ENCODE results near the gene MYO3B.
"Not testable (repeated sequence)": the region's sequence is repeated elsewhere in the genome, so short reads cannot be mapped to it uniquely, and the experiment has no call there.

Gene MYO3B

DNA sequence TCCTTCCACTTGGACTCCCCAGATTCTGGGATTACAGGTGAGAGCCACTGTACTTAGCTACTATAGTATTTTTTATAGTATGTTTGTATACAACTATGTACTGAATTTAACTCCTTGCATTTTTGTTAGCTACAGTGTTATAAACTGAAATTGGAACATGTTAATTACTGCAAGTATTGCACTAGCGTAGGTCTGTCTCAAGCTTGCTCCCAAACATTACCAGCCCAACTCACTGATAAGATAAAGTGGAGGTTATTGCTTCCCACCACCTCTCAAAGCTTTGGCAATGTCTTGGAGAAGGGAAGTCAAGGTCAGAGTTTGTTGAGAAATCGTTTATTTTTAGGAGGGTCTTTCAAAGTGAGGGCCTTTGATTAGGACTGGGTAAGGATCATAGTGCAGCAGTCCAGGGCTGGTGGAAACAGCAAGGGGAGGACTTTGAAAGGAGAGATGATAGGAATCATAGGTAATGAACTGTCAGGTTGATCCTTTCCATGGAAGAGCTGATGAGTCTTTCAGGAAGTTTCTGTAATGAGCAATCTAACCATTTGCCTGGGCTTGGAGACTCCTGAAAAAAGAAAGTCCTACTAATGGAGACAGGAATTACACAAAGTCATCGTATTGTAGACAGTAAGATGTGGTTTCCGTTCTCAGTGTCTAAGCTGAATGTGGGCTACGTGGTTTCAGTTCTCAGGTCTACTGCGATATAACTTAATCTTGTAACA lies 257.1 kb downstream of the MYO3B start:
- DNase-seq: no peak

DNA sequence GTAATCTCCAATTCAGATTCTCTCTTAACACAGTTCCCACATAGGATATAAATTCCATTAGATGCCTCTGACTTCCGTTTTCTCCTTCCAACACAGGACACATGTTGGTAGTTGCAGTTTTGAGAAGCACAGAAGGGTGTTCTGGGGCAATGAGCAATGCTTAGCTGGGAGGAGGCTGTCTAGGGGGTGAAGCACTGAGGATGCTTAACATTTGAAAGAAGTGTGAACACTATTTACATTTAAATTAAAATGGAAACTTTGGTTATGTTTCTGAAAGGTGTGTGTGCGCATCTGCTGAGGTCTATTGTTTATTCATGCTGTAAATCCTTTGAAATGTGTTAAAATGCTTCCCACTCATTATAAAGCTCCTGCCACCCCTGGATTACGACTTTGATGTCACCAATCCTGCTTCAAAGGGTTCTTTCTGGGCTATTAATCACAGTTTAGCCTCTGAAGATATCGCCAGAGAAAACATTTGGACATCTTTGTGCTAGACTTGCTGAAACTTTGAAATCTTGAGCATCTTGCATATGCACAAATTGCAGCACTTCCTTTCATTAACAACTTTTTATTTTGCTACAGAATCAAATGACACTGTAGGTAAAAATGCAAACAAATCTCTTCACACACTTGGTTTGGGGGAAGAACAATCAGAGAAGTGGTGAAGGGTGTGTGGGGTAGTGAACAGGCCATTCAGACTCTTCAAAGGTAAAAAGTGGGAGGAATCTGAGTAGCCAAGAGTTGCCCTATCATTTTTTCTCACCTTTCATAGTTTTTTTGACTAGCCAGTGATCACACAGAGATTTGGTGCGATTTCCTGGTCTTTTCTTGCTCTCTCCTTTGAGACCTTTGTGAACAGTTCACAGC lies 258.4 kb downstream of the MYO3B start:
- no peak for DNase-seq

DNA sequence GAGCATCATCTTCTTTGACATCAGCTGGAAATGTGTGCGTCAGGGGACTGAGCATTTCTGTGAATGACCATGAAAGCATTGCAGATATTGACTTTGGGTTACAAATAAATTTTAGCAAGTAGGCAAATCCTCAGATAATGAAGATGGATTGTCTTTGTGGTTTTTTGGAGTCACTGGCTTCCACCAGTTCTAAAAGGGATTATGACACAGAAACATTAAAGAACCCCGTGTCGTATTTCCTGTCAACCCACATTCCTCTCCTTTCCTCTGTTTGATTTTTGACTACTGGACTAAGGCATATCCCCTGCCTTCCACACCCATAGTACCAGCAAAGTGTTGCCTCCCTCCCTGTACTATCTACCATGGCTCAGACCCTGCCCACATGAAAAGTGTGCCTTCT lies 268.1 kb downstream of the MYO3B start:
- no peak for DNase-seq

DNA sequence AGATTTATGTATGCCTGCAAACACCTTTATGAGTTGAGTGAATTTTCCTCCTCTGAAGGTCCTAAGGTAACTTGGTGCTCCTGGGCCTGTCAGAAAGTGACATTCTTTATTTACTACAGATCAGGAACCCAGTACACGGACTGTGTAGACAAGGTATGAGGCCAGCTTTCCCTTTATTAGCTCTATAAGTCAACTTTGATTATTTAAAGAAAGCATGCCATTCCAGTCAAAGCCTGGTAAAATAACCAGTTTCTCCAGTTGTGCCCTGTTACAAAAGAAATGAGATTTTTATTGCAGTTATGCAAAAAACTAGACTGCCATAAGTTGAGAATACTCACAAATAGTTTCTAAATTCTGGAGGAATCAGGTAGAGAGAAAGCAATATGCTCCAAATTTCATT lies 271.1 kb downstream of the MYO3B start:
- DNase-seq: no peak

DNA sequence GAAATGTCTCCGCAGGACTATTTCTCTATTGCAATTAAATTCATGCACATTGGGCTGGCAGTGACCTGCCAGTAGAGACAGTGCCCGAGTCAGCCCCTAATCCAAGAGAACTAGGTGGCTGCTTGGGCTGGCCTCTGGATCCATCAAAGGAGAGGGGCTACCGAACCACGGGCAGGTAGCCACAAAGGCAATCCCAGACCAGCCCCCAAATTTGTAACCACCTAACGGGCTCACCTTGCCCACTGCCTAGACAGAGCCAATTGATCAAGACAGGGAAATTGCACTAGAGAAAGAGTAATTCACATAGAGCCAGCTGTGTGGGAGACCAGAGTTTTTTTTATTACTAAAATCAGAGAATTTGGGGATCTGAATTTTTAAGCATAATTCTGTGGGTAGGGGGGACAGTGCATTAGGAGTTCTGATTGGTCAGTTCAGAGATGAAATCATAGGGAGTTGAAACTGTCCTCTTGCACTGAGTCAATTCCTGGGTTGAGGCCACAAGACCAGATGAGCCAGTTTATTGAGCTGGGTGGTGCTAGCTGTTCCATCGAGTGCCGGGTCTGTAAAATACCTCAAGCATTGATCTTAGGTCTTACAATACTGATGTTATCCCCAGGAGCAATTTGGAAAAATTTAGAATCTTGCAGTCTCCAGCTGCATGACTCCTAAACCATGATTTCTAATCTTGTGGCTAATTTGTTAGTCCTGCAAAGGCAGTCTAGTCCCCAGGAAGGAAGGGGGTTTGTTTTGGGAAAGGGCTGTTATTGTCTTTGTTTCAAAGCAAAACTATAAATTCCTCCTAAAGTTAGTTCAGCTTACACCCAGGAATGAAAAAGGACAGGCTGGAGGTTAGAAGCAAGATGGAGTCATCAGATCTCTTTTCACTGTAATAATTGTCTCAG lies 276.8 kb downstream of the MYO3B start:
- DNase-seq: no peak

DNA sequence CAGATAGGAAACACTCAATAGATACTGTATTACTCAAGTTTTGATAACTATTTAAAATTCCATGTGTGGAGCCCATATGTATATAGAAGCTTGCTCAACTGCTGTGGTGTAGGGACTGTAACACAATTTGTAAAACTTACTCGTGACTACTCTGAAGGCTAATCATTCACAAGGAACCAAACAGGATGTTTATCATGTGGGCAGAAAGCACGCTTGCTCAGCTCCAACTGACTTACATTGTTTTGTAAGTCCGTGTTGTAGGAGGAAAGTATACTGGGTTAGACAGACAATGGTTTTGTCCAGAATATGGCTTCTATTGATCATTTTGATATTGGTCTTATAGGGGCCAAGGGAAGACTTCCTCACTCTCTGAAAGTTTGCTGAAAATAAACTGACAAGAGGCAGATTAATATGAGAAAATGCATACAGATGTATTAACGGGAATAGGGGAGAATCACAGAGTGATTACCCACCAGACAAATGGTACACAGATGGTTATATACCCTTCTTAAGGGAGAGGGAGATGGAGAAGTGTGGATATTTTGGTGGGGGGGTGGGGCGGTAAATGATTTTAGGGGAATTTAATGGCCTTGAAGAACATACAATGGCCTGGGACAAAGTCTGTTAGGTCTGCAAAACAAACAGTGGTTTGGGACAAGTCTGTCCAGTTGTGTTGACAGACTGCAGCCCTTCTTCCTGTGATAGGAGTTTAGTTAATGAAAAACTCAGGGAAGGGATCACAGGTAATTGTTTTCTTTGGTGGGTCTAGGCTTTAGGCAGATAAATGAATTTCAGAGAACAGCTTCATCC lies 277.9 kb downstream of the MYO3B start:
- no peak for DNase-seq

DNA sequence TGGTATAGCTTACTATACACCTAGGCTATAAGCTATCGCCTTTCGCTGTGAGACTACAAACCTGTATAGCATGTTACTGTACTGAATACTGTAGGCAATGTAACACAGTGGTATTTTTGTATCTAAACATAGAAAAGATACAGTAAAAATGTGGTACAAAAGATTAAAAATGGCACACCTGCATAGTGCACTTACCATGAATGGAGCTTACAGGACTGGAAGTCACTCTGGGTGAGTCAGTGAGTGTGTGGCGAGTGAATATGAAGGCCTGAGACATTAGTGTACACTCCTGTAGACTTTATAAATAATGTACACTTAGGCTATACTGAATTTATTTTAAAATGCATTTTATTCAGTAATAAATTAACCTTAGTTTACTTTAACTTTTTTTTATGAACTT lies 279.0 kb downstream of the MYO3B start:
- DNase-seq: no peak

DNA sequence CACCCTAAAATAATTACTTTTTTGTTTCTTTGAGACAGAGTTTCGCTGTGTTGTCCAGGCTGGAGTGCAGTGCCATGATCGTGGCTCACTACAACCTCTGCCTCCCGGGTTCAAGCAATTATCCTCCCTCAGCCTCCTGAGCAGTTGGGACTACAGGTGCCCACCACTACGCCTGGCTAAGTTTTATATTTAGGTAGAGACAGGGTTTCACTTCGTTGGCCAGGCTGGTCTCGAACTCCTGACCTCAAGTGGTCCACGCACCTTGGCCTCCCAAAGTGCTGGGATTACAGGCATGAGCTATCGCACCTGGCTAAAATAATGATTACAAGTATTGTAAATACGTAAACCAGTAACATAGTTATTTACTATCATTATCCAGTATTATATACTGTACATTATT lies 279.8 kb downstream of the MYO3B start:
- no peak for DNase-seq

DNA sequence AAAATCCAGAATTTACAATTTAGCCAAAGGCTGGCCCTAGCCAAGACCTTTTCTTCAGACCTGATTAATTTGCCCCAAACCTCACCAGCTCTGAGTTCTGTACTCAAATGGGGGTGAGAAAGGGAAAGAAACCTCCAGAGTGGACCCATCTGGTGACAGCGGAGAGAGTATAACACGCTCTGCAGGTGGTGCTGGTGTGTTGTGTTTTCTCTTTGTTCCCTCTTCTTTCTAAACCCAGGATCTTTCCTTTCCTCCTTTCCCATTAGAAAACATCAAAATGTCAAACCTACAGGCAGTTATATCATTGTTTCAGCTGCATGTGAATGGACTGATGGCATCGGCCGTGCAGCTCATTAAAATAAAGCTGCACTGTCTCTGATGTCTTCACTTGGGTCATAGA lies 283.9 kb downstream of the MYO3B start:
- no peak for DNase-seq

DNA sequence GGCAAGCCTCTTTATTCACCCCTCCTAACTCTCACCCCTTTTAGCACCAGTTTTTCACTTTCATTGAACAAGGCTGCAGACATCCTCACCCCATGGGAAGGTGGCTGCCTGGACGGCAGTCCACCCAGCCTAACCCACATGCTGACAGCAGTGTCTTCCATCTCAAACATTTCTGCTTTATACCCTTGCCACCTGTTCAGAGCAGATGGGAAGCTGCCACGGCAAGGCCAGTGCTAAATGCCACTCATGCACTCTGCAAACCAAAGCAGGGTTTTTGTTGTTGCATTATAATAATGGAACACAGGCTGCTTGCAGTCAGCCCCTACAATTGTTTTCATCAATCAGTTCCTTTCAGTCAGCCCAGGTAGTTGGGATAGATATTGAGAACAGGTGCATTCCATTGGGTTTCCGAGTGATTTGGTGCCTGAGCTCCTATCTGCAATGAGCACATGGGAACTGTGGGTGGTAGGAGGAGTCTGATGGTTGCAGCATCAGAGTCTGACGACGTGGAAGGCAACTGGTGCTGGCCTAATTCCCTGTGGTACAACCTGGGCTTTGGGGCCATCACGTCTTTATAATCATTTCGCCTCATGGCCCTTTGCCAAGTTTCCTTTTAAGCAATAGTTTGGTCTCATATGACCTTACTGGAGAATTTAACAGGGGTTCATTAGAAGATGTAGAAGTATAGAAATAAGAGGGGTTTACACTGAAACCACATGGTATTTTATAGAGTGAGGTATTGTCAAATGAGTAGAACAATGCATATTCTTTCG lies 284.7 kb downstream of the MYO3B start:
- no peak for DNase-seq

DNA sequence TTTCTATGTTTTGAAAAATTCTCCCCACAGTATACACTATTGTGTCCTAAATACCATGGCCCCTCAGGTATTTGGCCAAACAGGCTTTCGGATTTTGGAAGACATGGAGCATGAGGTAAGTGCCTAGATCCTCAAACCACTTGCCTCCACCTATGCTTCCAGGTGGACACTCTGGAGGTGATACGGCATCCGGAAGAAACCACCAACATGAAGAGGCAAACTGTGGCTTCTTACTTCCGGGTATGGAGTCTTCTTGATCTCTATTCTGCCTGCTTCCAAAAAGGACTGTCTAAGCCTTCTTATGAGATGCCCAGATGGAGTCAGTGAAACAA lies 285.2 kb downstream of the MYO3B start:
- no peak for DNase-seq

DNA sequence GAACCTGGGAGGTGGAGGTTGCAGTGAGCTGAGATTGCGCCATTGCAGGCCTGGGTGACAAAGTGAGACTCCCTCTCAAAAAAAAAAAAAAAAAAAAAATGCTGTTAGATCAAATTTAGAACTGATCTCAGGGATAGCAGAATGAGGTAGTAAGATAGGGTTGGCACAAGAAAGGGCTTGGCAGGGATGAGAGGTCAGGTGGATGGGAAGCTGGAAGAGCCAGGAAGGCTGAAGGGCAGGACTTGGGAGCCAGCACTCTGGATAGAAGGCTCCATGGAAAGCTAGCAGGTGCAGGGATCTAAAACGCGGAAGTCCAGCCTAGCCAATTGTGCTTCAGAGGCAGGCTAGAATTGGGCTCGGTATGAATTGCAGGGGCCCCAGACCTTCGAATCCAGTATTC lies 286.3 kb downstream of the MYO3B start:
- no peak for DNase-seq

DNA sequence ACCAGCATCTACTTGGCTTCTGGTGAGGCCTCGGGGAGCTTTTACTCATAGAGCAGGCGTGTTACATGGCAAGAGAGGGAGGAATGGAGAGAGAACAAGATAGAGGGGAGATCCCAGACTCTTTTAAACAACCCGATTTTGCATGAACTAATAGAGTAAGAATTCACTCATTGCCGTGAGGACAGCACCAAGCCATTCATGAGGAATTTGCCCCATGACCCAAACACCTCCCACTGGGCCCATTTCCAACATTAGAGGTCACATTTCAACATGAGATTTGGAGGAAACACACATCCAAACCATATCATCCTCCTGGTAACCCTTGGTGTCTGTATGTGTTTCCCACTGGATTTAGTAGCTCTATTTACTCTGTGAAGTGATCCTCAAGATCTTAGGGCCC lies 287.3 kb downstream of the MYO3B start:
- DNase-seq: no peak

DNA sequence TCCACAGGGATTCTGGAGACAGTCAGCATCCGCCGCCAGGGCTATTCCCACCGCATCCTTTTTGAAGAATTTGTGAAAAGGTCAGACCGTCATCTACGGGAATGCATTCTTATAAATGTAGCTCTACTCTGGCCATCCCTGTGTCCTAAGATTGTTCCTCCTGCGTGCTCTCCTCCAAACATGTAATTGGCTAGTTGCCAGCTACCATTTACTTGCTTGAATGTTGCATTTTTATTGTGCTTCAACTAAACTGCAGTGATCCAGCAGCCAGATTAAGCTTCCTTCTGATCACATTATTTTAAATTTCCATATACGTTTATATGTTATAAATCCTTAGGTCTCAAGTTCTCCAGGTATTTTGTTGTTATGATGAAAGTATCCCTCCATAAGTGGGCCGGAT lies 288.7 kb downstream of the MYO3B start:
- DNase-seq: no peak

DNA sequence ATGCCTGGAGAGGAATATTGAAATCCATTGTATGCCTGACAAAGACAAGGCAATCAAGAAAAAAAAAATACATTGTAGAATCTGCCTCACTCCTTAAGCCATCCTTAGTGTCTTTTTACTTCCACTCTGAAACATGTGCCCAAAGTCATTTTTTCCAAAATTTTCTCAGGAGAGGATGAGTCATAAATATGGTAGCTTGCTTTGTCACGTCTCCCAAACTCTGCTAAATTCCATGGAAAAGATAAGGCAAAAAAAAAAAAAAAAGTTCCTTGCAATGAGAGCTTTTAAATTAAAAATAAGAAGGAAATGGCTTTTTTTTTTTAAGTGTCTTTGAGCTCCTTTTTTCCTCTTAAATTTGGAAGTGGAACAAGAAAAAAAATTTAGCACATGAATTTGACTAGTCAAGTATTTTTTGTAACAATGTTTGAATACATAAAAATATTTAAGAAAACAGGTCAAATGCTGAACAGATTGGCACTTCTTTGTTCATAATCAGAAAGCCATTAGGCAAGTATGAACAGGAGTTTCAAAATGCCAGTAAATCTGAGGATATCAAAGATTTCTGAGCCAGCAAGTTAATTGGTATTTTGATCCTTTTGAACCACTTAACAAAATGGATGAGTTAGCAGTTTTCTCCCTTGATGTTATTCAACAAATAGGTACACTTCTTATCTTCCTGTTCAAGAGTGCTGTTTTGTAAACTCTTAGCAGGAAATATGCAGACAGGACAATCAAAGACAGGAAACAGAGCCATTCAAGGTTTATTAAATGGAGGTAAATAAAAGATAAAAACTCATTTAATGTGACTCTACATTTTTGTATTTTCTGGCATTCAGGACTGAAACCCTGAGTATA lies 289.8 kb downstream of the MYO3B start:
- DNase-seq: no peak

DNA sequence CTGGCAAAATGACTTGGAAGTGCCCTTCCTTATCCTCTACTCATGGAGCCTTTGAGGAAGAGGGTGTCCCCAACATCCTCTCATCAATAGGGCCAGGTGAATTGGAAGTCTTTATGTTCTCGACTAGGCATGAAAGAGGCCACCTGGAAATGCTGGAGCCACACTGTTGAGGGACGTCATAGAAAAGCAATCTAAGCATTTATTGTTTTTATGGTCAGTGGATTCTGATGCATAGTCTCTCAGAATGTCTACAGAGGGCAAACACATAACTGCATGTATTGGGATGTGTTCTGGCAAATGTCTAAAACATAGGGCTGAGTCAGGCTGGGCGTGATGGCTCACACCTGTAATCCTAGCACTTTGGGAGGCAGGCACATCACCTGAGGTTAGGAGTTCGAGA lies 290.6 kb downstream of the MYO3B start:
- no peak for DNase-seq

DNA sequence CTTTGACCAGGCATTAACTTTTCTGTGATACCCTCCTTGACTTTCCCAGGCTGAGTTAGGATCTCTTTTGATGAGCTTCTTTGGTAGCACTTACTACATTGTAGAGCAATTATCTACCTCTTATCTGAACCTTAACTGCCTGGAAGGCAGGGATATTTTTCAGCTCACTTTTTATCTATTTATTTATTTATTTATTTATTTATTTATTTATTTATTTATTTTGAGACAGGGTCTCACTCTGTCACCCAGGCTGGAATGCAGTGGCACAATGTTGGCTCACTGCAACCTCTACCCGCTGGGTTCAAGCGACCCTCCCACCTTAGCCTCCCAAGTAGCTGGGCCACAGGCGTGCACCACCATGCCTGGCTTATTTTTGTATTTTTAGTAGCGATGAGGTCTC lies 294.6 kb downstream of the MYO3B start:
- not testable (repeated sequence) for DNase-seq

DNA sequence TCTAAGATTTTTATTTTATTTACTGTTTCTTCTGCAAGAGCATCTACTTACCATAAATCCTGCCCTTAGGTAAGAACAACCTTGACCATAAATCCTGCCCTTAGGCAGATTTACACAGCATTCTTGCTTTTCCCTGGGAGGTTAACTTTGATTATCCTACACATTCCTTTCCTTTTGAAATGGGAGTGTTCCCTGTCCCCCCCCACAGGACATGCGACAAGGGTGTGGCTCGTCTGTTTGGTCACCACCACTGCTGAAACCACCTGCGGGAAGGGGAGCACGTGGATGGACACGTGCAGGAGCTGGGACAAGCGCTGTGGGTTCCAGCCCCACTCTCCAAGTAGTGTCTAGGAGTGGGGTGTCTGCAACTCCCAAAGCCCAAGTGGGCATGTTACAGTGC lies 297.9 kb downstream of the MYO3B start:
- no peak for DNase-seq

DNA sequence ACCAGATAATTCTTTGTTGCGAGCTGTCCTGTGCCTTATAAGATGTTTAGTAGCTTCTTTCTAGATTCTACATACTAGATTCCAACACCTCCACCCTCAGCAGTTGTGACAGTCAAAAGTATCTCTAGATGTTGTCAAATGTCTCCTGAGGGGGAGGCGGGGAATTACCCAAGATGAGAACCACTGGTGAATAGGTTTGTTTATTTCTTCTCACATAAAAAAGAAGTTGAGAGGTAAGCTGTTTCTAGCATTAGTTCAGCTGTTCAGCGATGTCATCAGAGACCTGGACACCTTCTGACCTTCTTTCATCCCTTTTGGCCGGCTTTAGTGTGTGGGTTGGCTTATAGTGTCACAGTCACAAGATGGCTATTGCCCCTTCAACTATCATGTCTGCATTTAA lies 299.7 kb downstream of the MYO3B start:
- no peak for DNase-seq

DNA sequence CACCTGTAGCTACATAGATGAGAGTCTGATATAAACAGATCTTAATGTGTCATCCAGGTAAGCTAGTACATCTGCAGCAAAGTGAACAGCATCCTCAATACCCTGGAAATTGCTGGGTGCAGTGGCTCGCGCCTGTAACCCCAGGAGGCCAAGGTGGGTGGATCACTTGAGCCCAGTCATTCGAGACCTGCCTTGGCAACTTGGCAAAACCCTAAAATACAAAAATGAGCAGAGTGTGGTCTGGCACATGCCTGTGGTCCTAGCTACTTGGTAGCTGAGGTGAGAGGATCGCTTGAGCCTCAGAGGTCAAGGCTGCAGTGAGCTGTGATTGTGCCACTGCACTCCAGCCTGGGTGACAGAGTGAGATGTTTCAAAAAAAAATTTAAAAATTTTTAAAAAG lies 303.3 kb downstream of the MYO3B start:
- DNase-seq: no peak

DNA sequence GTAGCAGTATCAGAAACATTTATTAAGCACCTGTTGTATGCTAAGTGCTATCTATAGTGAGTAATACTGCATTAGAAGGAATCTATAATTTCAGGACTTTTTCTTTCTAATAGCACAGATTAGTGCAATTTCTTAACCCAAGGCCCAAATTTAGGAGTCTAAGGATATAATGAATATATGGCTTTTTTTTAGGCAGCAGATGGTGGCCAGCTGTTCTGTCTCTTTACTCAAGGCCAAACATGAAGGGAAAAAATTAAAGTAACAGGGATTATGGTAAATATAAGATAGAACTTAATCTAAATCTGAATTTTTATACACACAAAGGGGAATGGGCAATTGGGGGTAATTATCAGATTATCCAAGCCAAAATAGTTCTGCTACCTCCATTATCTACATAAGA lies 306.6 kb downstream of the MYO3B start:
- DNase-seq: no peak

Measured in NCI-H748 treated with DMSO at 0.1 percent for 48 hours (cell line).